ENCODE data around the gene PRKG1. TPM values are rescaled to one million over a fixed set of nuclear protein-coding genes. Genes with fewer than 3 reads are reported as not detected.
A peak's percentile ranks its signal among the peaks of the same experiment; 100 is the strongest.

Gene PRKG1
- total and polyA plus RNA-seq, 2 of the 8 experiments (the other 6 are each of a cell fraction or from before 2014, with no cell fraction given), result 4.2 to 15.2 TPM

DNA sequence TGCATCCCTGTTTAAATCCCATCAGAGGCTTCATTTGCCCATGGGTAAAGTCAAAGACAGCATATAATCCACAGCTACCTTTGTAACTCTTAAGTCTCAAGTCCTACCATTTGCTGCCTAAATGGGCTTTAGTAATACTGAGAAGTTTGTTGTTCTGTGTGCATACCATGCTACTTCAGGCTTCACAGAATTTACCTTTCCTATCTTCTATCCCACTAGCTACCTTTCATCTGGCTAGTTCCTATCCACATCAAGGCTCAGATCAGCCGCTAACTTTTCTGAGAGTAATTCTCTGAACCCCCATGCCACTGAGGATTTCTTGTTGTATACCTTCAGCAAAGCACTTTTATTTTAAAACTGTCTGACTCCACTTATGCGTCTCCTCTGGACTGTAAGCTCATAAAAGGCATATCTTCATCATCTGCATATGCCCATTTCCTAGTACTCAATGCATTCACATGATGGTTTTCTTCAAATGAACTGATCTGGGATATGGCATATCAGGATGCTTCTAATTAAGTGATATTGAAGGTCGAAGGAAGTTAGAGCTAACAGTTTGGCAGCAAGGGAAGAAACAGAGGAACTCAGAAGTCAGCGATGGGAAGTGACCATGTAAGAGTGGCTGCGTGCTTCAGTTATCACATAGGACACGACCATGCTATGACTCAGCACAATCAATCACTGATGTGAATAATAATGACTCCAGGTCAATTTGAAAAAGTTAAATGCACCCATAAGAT lies 955.9 kb downstream of the PRKG1 start:
- Histone ChIP-seq H3K4ac (replicated peaks; ENCODE audit: insufficient read length, low read depth, low read length) (no peak overlapping the region), H2AK5ac (ENCODE audit: low read depth, low read length) (no peak overlapping the region), H3K27ac (ENCODE audit: low read depth, low read length) (no peak overlapping the region), H2AFZ (ENCODE audit: low read length) (no peak overlapping the region), H2BK120ac (replicated peaks; ENCODE audit: low read depth, low read length) (no peak overlapping the region), H2BK15ac (ENCODE audit: low read length) (no peak overlapping the region), H2BK12ac (ENCODE audit: low read depth, low read length) (no peak overlapping the region), H3K23ac (ENCODE audit: insufficient read length) (no peak overlapping the region), H3K9ac (replicated peaks in 1 of 4; ENCODE audit: extremely low read depth in 1 of 4, low read depth in 3 of 4, low read length in 3 of 4) (no peak overlapping the region), H4K5ac (ENCODE audit: insufficient read length, low read depth, low read length) (no peak overlapping the region), H3K27me3 (replicated peaks in 1 of 4; ENCODE audit: control insufficient read depth in 3 of 4, extremely low read depth in 1 of 4, insufficient read depth in 3 of 4, low read length in 3 of 4) (no peaks in the 10 kb centered on the region), H3K4me2 (ENCODE audit: insufficient read depth in 1 of 2, low read depth in 2 of 2, low read length in 2 of 2) (no peak overlapping the region), H3K23me2 (ENCODE audit: low read depth, low read length) (no peaks in the 10 kb centered on the region; the same call in 1 of the 2 replicates), H3K4me1 (replicated peaks in 1 of 4; ENCODE audit: control insufficient read depth in 3 of 4, insufficient read depth in 4 of 4, low read length in 3 of 4) (peaks cover 0 to 21% (median 5%) of the 10 kb centered on the region in 4 experiments; a peak in 5 of 7 replicates), H3K56ac (replicated peaks; ENCODE audit: insufficient read length, low read depth, low read length) (no peak overlapping the region), H3K36me3 (ENCODE audit: control insufficient read depth in 2 of 4, insufficient read depth in 4 of 4, low read length in 3 of 4) (peaks cover 0 to 42% (median 15%) of the 10 kb centered on the region in 4 experiments; a peak in 5 of 8 replicates), H4K91ac (replicated peaks; ENCODE audit: insufficient read length, low read length) (no peak overlapping the region), H3K9me3 (ENCODE audit: insufficient read depth in 2 of 2, low read depth in 1 of 2, low read length in 1 of 2) (no peaks in the 10 kb centered on the region), H3K4me3 (ENCODE audit: extremely low read depth in 1 of 4, insufficient read depth in 2 of 4, low read depth in 3 of 4, low read length in 4 of 4) (no peak overlapping the region), H3K18ac (ENCODE audit: extremely low read depth, low read length) (no peak overlapping the region), H3K79me1 (ENCODE audit: low read depth, low read length) (no peaks in the 10 kb centered on the region), H4K8ac (ENCODE audit: extremely low read depth, insufficient read depth, low read length) (no peak overlapping the region), H2BK20ac (ENCODE audit: low read length) (no peak overlapping the region), H2BK5ac (ENCODE audit: low read depth, low read length) (no peak overlapping the region), H3K79me2 (ENCODE audit: control insufficient read depth in 1 of 2, insufficient read depth in 2 of 2, low read length in 2 of 2) (peaks cover 0 to 8% of the 10 kb centered on the region in 2 experiments; a peak in 2 of 4 replicates), H3K14ac (ENCODE audit: insufficient read length) (no peak overlapping the region), H4K20me1 (replicated peaks in 1 of 2; ENCODE audit: control insufficient read depth in 1 of 2, insufficient read depth in 2 of 2, low read length in 2 of 2) (peaks cover 0 to 2% of the 10 kb centered on the region in 2 experiments)
- peak; percentile 71 for FAIRE-seq
- WGBS, 2 experiments (ENCODE audit: extremely low coverage in 1 of 2, insufficient coverage in 1 of 2, insufficient read length in 1 of 2, insufficient replicate concordance in 2 of 2, low coverage in 1 of 2, low lambda C conversion rate in 2 of 2, missing lambda C conversion rate in 1 of 2), result 64% methylated on average over 6 of the region's 6 CpGs; no CpG with 5 or more reads in 1 of the 2 experiments
- TF ChIP-seq, protein P1, sequence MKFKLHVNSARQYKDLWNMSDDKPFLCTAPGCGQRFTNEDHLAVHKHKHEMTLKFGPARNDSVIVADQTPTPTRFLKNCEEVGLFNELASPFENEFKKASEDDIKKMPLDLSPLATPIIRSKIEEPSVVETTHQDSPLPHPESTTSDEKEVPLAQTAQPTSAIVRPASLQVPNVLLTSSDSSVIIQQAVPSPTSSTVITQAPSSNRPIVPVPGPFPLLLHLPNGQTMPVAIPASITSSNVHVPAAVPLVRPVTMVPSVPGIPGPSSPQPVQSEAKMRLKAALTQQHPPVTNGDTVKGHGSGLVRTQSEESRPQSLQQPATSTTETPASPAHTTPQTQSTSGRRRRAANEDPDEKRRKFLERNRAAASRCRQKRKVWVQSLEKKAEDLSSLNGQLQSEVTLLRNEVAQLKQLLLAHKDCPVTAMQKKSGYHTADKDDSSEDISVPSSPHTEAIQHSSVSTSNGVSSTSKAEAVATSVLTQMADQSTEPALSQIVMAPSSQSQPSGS (IDR thresholded peaks at IDR 0.05; ENCODE audit: low read length), result peak; percentile 23; the same call in 1 of the 2 replicates
- TF ChIP-seq MAFK (IDR thresholded peaks at IDR 0.05; ENCODE audit: low read depth, low read length), result peak; percentile 74; the same call in 1 of the 2 replicates
- TF ChIP-seq POLR2AphosphoS5 (IDR thresholded peaks at IDR 0.05; ENCODE audit: low read depth, low read length), result peak; percentile 77
- TF ChIP-seq CHD2 (IDR thresholded peaks at IDR 0.05; ENCODE audit: low read length), result 0 out of 2 replicates have a peak, but pooled peaks have one; percentile 32
- TF ChIP-seq POLR2A (IDR thresholded peaks at IDR 0.05; ENCODE audit: control extremely low read depth in 1 of 2, low read depth in 2 of 2, low read length in 2 of 2), result peak in 1 of 2 experiments; percentile 48; a peak in 1 of 3 replicates
- no peak for TF ChIP-seq SRF (IDR thresholded peaks at IDR 0.05; ENCODE audit: low read depth, low read length)
- TF ChIP-seq, protein P2, sequence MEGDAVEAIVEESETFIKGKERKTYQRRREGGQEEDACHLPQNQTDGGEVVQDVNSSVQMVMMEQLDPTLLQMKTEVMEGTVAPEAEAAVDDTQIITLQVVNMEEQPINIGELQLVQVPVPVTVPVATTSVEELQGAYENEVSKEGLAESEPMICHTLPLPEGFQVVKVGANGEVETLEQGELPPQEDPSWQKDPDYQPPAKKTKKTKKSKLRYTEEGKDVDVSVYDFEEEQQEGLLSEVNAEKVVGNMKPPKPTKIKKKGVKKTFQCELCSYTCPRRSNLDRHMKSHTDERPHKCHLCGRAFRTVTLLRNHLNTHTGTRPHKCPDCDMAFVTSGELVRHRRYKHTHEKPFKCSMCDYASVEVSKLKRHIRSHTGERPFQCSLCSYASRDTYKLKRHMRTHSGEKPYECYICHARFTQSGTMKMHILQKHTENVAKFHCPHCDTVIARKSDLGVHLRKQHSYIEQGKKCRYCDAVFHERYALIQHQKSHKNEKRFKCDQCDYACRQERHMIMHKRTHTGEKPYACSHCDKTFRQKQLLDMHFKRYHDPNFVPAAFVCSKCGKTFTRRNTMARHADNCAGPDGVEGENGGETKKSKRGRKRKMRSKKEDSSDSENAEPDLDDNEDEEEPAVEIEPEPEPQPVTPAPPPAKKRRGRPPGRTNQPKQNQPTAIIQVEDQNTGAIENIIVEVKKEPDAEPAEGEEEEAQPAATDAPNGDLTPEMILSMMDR (IDR thresholded peaks at IDR 0.05; ENCODE audit: control extremely low read depth in 1 of 3, insufficient read depth in 1 of 3, low read depth in 1 of 3, low read length in 3 of 3), result no peak
- TF ChIP-seq BACH1 (IDR thresholded peaks at IDR 0.05; ENCODE audit: low read length), result peak; percentile 90
- CTCF ChIA-PET (ENCODE audit: partially characterized antibody), result interaction anchor here (1.1 to 2.2 kb wide), 3 partner anchors 21 to 608 kb away, joined by 4 to 9 read pairs (median 4); no protein-coding TSS in a partner anchor
- DNase-seq (ENCODE audit: low read depth in 1 of 2, low spot score in 2 of 2), result no peak
- POLR2A ChIA-PET (ENCODE audit: partially characterized antibody), result interaction anchor here (0.9 to 3.7 kb wide), 21 partner anchors 9 to 189 kb away, joined by 3 to 28 read pairs (median 5); no protein-coding TSS in a partner anchor

All from H1 (cell line).